Measurements from ENCODE around the gene LSM2.
"Not testable (repeated sequence)": the region's sequence is repeated elsewhere in the genome, so short reads cannot be mapped to it uniquely, and the experiment has no call there.

Gene LSM2

GRCh38 chr6:31806470-31807272 lies at the start of gene LSM2:
Gene LSM2 (minus strand): TSS chr6:31806966. CDS start chr6:31806757, 209 bp downstream.
- peak; percentile 99 for DNase-seq (ENCODE audit: insufficient read length, low spot score)
- FAIRE-seq, result peak; percentile 93

GRCh38 chr6:31851980-31852718 lies 45.4 kb upstream of the LSM2 start:
- not testable (repeated sequence) for DNase-seq (ENCODE audit: insufficient read length, low spot score); FAIRE-seq

- DNase-seq (ENCODE audit: insufficient read length, low spot score), result no peak
- FAIRE-seq, result no peak
Measured at GRCh38 chr6:31851485-31851832, 44.7 kb upstream of the LSM2 start.

GRCh38 chr6:31850765-31851484 lies 44.2 kb upstream of the LSM2 start:
- no peak for FAIRE-seq
- DNase-seq (ENCODE audit: insufficient read length, low spot score), result no peak

GRCh38 chr6:31847276-31847978 lies 40.7 kb upstream of the LSM2 start:
- DNase-seq (ENCODE audit: insufficient read length, low spot score) (no peak), FAIRE-seq (no peak)

- no peak for FAIRE-seq
- DNase-seq (ENCODE audit: insufficient read length, low spot score), result no peak
Measured at GRCh38 chr6:31844507-31844906, 37.7 kb upstream of the LSM2 start.

- FAIRE-seq (no peak), DNase-seq (ENCODE audit: insufficient read length, low spot score) (no peak)
Measured at GRCh38 chr6:31842053-31842452, 35.3 kb upstream of the LSM2 start.

- FAIRE-seq; DNase-seq (ENCODE audit: insufficient read length, low spot score): not testable (repeated sequence)
Measured at GRCh38 chr6:31839779-31840126, 33.0 kb upstream of the LSM2 start.

GRCh38 chr6:31838968-31839367 lies 32.2 kb upstream of the LSM2 start:
- FAIRE-seq (no peak), DNase-seq (ENCODE audit: insufficient read length, low spot score) (no peak)

- not testable (repeated sequence) for DNase-seq (ENCODE audit: insufficient read length, low spot score); FAIRE-seq
Measured at GRCh38 chr6:31838114-31838553, 31.4 kb upstream of the LSM2 start.

GRCh38 chr6:31837369-31838113 lies 30.8 kb upstream of the LSM2 start:
- DNase-seq (ENCODE audit: insufficient read length, low spot score), result no peak

GRCh38 chr6:31836474-31837368 lies 30.0 kb upstream of the LSM2 start:
- no peak for FAIRE-seq
- DNase-seq (ENCODE audit: insufficient read length, low spot score), result no peak

More at GRCh38 chr6:31837369-31838113, 30.8 kb upstream of the LSM2 start:
- no peak for FAIRE-seq

- no peak for DNase-seq (ENCODE audit: insufficient read length, low spot score)
Measured at GRCh38 chr6:31836047-31836473, 29.3 kb upstream of the LSM2 start.

GRCh38 chr6:31834367-31835250 lies 27.8 kb upstream of the LSM2 start:
- no peak for FAIRE-seq

More at GRCh38 chr6:31836047-31836473, 29.3 kb upstream of the LSM2 start:
- FAIRE-seq, result no peak

GRCh38 chr6:31831350-31832215 lies 24.8 kb upstream of the LSM2 start:
- FAIRE-seq (no peak), DNase-seq (ENCODE audit: insufficient read length, low spot score) (no peak)

More at GRCh38 chr6:31834367-31835250, 27.8 kb upstream of the LSM2 start:
- DNase-seq (ENCODE audit: insufficient read length, low spot score), result peak; percentile 91

- FAIRE-seq (no peak), DNase-seq (ENCODE audit: insufficient read length, low spot score) (no peak)
Measured at GRCh38 chr6:31830886-31831335, 24.1 kb upstream of the LSM2 start.
